Stimulated activated CD4-positive, alpha-beta T cell treated with anti-CD3 and anti-CD28 coated beads, Interleukin-4, amount 100 ng/mL, for 1 hour (primary cell): ENCODE measurements around the gene CARD9.

Experiments
- DNase-seq: peaks from one replicate; pipeline ENCODE4 v3.0.0-alpha.2; 2020

The CARD9 gene

GRCh38 chr9:136400038-136400834, 26.8 kb upstream of the CARD9 start, which contains the start of gene SNAPC4:
TSS of gene SNAPC4 (minus strand) at chr9:136400170. CDS start at chr9:136398428, 1,742 bp downstream.
- DNase-seq = peak; percentile 90

DNA sequence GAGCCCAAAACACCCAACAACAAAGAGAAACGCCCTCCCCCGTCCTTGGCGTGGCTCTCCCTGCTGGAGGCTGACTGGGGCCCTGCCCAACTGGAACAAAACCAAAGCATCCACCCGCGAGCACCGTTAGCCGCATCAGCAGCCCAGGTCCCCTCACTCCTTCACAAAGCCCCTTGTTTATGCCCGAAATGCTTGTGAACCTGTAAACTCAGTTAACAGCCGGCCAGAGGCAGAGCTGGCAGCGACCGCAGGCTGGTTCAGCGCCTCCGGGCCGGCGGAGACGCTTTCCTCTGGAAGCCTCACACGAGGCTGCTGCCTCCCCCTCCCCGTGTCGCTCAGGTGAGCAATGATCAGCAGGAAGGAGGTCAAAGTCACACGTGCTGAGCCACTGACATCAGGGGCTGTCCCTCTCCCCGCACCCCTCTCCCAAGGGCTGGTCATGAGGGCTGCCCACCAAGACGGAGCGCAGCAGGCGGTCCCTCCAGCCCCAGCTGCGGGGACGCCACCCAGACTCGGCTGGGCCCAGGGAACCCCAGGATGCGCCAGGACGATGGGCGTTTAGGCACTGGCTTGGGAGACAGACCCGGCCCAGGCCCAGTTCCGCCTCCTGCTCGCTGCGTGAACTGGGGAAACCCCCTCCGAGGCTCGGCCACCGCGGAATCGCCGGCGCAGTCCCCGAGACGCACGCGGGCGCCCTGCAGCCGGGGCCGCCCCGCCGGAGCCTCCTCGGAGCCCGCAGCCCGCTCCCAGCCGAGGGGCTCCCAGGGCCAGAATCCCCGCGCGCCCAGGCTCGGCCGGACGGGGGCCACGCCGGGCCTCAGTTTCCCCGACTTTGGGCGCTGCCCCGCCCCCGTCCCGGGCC, 25.9 kb upstream of the CARD9 start:
- DNase-seq = peak; percentile 56

DNA sequence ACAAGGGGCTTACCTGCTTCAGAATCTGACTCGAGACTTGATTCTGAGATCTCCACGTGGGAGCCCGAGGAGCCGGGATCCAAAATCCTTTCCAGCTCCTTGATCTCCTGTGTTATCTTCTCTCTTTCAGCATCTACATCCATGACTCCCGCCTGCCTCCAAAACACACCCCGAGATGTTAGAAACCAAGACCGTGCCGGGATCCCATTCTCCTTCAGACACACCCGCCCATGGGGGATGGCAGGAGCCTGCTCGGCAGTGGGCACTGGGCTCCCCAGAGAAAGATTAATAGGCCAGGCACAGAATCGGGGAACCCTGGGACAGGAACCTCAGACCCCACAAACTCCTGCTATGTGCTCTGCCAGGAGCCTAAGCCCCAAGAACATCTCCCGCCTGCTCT, 24.8 kb upstream of the CARD9 start:
- no peak for DNase-seq

DNA sequence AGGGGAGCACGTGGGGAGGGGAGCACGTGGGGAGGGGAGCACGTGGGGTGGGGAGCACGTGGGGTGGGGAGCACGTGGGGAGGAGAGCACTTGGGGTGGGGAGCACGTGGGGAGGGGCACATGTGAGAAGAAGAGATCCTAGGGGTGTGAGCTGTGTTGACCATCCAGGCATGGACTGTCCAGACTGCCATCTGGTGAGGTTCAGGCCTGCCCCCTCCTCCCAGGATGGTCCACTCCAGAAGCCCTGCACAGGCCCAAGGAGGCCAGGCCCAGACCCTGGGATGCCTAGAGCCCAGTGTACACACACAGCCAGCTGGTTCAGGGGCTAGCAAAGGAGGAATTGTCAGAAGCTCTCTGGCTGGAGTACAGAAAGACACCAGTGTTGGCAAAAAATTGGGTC, 24.2 kb upstream of the CARD9 start:
- no peak for DNase-seq

DNA sequence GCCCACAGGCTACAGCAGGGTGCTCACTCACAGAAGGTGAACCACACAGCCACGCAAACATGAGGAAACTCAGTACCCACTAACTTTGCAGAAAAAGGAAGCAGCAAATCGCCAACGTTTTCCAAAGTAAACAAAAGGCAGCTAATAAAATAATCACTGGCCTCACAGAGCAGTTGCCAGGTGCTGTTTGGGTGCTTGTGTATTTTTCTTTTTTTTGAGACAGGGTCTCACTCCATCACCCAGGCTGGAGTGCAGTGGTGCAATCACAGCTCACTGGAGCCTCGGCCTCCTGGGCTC, 22.7 kb upstream of the CARD9 start:
- no peak for DNase-seq

GRCh38 chr9:136395345-136396218, 22.1 kb upstream of the CARD9 start:
- DNase-seq = no peak

GRCh38 chr9:136395020-136395340, 21.5 kb upstream of the CARD9 start:
- DNase-seq = no peak

GRCh38 chr9:136394312-136395019, 21.0 kb upstream of the CARD9 start:
- no peak for DNase-seq

DNA sequence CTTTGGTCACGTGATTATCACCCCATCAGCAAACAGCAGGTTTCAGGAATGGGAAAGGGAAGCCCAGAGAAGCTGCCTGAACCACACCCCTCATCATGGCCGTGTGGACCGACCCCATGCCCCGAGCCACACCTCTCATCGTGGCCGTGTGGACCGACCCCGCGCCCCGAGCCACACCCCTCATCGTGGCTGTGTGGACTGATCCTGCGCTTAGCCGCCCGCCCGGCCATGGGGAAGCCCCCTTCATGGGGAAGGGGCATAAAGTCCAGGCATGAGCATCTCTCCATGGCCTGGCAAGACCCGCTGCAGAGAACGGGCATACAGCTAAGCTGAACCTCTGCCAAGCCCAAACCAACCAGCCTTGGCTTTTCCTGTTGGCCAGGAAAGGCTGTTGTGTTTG, 20.1 kb upstream of the CARD9 start:
- no peak for DNase-seq

GRCh38 chr9:136392538-136393449, 19.3 kb upstream of the CARD9 start:
- DNase-seq = no peak

DNA sequence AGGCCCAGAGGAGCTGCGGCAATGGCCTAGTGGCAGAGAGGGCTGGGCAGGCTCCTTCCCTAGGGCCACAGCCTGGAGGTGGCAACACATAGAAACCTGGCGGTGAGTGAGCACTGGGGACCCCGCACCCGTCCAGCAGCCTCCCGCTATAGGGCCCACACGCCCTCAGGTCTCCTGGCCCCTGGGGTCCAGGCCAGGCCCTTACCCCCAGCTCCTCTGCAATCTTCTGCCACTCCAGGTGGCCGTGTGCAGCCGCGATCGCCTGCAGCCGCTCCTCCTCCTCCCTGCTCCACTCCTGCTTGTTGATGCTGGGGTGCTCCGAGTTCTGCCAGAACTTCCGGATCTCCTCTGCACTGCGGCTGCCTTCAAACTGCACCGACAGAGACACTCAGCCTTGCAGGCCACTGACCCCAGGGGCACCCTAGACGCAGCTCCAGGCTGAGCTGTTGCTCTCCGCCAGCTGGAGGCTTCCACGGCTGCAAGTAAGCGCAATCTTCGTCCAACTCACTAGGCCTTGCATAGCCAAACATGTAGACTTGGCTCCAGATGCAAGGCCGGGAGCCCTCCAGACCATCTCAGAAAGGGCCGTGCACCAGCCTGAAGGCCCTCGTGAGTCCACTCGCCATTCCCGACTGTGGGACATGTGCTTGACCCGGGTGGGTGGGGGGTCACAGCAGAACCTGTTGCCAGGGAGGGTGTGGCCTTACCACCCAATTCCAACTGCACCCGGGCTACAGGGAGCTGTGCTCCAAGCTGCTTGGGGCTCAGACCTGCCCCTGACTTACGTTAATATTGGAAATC, 18.5 kb upstream of the CARD9 start:
- no peak for DNase-seq

DNA sequence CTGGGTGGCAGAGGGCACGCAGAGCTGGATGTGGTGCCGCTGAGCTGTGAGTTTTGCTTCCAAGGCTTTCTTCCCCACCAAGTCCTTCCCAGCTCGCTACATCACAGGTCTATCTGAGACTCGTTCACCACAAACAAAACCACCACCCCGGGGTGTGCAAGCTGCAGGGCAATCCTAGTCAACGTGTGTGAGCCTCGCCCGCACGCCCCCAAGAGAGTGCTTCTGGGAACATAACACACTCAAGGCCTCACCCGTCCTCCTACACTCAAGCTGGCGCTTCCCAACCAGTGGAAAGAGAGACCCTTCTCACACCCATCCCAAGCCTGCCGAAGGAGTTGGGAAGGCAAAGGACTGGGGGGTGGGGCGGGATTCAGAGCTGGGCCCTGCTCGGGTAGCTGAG, 15.9 kb upstream of the CARD9 start:
- no peak for DNase-seq

DNA sequence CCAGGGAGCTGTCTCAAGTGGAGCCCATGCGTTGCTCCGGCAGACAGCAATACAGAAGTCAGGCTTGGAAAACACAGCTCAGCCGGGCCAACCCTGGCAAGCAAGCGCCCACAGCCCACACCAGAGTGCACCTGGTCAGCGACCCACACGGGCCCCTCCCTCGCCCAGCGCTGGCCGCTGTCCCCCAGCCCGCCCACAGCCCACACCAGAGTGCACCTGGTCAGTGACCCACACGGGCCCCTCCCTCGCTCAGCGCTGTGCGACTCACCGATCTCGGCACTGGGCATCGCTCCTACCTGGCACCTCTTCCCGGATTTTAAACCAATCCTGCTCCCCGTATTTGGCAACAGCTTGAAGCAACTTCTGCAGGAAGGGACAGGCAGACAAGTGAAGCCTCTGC, 13.7 kb upstream of the CARD9 start:
- no peak for DNase-seq

- DNase-seq = no peak
Measured at GRCh38 chr9:136386018-136386417, 12.5 kb upstream of the CARD9 start.

- DNase-seq = no peak
Measured at GRCh38 chr9:136385015-136385414, 11.5 kb upstream of the CARD9 start.

DNA sequence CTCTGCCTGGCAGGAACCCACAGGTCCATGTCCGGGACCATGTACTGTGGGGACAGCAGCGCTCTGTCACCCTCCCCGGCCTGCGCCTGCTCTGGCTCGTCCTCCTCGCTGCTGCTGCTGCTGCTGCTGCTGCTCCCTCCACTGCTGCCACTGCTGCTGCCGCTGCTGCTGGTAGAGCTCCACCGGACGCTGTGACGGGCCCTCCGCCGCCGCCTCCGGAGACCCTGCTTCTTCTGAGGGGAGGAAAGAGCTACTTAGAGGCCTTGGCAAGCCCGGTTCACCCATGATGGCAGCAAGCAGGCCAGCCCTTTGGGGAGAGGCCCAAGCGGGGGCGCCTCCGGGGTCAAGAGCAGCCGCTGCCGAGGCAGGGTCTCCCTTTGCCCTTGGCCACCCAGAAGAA, 10.0 kb upstream of the CARD9 start:
- DNase-seq = no peak

DNA sequence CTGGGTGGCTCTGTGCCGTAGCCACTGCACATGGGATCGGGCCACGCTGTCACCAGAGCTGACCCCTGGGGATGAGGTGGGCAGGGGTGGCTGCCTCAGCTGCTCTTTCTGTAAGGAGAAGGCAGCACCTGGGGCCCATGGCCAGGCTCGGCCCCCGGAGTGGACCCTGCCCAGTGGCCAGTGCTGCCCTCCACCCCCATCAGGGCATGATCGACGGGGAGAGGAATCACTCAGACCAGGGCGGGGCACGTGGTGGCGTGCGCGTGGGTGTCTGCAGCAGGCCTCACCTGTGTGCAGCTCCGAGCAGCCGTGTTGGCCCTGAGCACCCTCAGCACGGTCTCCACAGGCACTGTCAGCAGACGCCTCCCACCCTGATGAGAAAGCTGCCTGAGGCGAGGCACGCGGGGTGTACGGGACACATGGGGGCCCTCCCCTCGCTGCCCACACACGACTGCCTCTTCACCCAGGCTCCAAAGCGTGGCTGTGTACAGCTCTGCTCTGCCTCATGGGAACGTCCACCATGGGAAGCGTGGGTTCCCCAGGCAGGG, 8.6 kb upstream of the CARD9 start:
- no peak for DNase-seq

- DNase-seq = no peak
Measured at GRCh38 chr9:136381311-136381710, 7.8 kb upstream of the CARD9 start.

DNA sequence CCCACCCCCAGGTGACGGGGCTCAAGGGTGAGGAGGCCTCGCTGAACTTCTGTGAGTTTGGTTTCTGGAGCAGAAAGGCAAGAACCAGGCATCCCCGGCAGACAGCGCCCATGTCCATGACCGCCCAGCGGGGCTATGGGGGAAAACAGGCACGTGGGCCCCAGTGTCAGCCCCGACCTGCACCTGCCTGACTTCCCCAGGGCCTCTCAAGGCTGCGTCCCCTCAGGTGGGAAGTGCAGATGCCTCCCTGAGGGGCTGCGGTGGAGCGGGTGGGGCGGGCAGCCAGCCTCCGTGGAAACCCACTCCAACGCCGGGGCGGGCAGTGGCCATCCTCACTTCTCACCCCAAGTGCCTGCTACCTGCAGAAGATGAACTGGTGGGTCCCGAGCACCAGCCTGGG, 6.9 kb upstream of the CARD9 start:
- DNase-seq = no peak

GRCh38 chr9:136379891-136380290, 6.4 kb upstream of the CARD9 start:
- no peak for DNase-seq

GRCh38 chr9:136379401-136379800, 5.9 kb upstream of the CARD9 start:
- no peak for DNase-seq
